ENCODE results near the gene MMP17. TPM values are rescaled to one million over a fixed set of nuclear protein-coding genes. Genes with fewer than 3 reads are reported as not detected.

Gene MMP17
- total and polyA plus RNA-seq, 8 donors, result 0.46 to 3.1 (median 2.1) TPM; not detected in 2

GRCh38 chr12:131794573-131794972, 33.6 kb upstream of the MMP17 start:
- no peaks in the 10 kb centered on the region for H3K9me3 ChIP-seq
- peaks cover 38 to 96% (median 95%) of the 10 kb centered on the region in 4 donors for H3K36me3 ChIP-seq
- no peak overlapping the region for H3K4me3 ChIP-seq
- no peak for DNase-seq
- no peak overlapping the region for H3K27ac ChIP-seq
- intact Hi-C loops (cut with DNase I; ENCODE audit: low total_unique reads), result no loop called here
- no peaks in the 10 kb centered on the region for H3K27me3 ChIP-seq
- 87 to 92% (median 90%) methylated on average over 10 of the region's 10 CpGs for WGBS, 5 donors
- TF ChIP-seq, protein P1, sequence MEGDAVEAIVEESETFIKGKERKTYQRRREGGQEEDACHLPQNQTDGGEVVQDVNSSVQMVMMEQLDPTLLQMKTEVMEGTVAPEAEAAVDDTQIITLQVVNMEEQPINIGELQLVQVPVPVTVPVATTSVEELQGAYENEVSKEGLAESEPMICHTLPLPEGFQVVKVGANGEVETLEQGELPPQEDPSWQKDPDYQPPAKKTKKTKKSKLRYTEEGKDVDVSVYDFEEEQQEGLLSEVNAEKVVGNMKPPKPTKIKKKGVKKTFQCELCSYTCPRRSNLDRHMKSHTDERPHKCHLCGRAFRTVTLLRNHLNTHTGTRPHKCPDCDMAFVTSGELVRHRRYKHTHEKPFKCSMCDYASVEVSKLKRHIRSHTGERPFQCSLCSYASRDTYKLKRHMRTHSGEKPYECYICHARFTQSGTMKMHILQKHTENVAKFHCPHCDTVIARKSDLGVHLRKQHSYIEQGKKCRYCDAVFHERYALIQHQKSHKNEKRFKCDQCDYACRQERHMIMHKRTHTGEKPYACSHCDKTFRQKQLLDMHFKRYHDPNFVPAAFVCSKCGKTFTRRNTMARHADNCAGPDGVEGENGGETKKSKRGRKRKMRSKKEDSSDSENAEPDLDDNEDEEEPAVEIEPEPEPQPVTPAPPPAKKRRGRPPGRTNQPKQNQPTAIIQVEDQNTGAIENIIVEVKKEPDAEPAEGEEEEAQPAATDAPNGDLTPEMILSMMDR (IDR thresholded peaks at IDR 0.05), result no peak
- no peak for TF ChIP-seq POLR2AphosphoS5 (IDR thresholded peaks at IDR 0.05)
- TF ChIP-seq POLR2A (IDR thresholded peaks at IDR 0.05), result no peak
- no peak for TF ChIP-seq EP300 (IDR thresholded peaks at IDR 0.05)
- peaks cover 0 to 8% (median 3%) of the 10 kb centered on the region in 4 donors for H3K4me1 ChIP-seq

DNA sequence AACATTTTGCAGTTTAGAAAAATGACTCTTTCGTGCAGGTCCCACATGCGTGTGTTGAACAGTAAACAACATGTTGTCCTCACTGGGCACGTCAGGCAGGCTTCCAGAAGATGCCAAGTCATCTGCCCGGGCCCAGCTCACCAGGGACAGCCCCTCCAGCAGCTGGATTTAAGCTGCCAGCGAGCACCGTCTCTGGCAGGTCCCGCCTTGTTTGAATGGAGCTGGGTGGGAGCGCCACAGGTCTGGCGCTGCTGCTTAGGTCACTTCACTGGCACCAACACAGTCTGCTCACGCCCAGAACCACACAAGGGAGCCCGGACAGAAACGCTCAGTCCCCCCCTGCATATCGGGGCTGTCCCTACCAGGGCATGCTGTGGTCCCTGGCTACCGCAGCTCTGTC, 33.1 kb upstream of the MMP17 start:
- intact Hi-C loops (cut with DNase I; ENCODE audit: low total_unique reads), result no loop called here
- Histone ChIP-seq H3K27ac (no peak overlapping the region), H3K4me3 (no peak overlapping the region), H3K36me3 (peaks cover 38 to 96% (median 95%) of the 10 kb centered on the region in 4 donors), H3K9me3 (no peaks in the 10 kb centered on the region), H3K27me3 (no peaks in the 10 kb centered on the region), H3K4me1 (peaks cover 0 to 8% (median 3%) of the 10 kb centered on the region in 4 donors)
- TF ChIP-seq EP300 (IDR thresholded peaks at IDR 0.05) (no peak), POLR2AphosphoS5 (IDR thresholded peaks at IDR 0.05) (no peak), POLR2A (IDR thresholded peaks at IDR 0.05) (no peak)
- TF ChIP-seq, protein P1 (IDR thresholded peaks at IDR 0.05), result no peak
- 72 to 89% (median 84%) methylated on average over 10 to 14 of the region's 14 CpGs for WGBS, 5 donors
- no peak for DNase-seq

DNA sequence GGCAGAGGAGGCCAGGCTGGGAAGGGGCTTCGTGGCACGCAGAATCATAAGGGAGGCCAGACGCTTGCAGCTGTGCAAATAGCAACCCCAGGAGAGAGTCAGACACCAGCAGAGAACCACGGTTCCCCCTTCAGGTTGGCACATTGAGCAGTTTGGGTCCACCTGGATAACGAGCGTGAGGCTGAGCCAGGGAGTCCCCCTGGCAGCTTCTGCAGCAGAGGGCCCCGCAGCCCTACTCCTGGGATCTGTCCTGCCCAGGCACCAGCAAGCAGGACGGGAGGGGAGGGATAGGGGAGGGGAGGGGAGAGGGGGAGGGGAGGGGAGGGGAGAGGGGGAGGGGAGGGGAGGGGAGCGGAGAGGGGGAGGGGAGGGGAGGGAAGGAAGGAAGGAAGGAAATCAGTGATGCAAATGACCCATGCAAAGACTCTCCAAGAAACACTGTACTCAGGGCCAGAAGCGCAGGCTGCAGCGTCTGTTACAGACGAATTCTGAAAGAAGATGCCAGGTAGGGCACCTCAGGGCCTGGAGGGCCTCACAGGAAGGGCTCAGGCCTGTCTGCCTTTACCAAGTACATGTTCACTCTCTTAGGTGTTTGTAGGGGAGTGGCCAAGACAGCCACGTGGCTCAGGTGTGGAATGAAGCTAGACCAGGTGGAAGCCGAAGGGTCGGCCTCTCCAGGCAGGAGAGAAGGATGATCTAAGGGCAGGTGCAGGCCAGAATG, 32.3 kb upstream of the MMP17 start:
- Histone ChIP-seq H3K4me1 (peaks cover 0 to 8% (median 3%) of the 10 kb centered on the region in 4 donors), H3K27ac (no peak overlapping the region), H3K27me3 (no peaks in the 10 kb centered on the region), H3K4me3 (no peak overlapping the region), H3K36me3 (peaks cover 37 to 96% (median 95%) of the 10 kb centered on the region in 4 donors), H3K9me3 (no peaks in the 10 kb centered on the region)
- DNase-seq, result peak in 1 of 2 donors; percentile 55
- intact Hi-C loops (cut with DNase I; ENCODE audit: low total_unique reads), result no loop called here
- WGBS, 5 donors, result 62 to 69% (median 66%) methylated on average over 12 to 14 of the region's 15 CpGs
- TF ChIP-seq POLR2A (IDR thresholded peaks at IDR 0.05), result no peak
- no peak for TF ChIP-seq POLR2AphosphoS5 (IDR thresholded peaks at IDR 0.05)
- TF ChIP-seq, protein P1 (IDR thresholded peaks at IDR 0.05), result no peak
- TF ChIP-seq EP300 (IDR thresholded peaks at IDR 0.05), result no peak

GRCh38 chr12:131796411-131796736, 31.8 kb upstream of the MMP17 start:
- intact Hi-C loops (cut with DNase I; ENCODE audit: low total_unique reads), result no loop called here
- peaks cover 37 to 94% (median 90%) of the 10 kb centered on the region in 4 donors for H3K36me3 ChIP-seq
- no peak for DNase-seq
- peaks cover 0 to 8% (median 3%) of the 10 kb centered on the region in 4 donors for H3K4me1 ChIP-seq
- TF ChIP-seq EP300 (IDR thresholded peaks at IDR 0.05), result no peak
- no peak for TF ChIP-seq POLR2A (IDR thresholded peaks at IDR 0.05)
- TF ChIP-seq, protein P1 (IDR thresholded peaks at IDR 0.05), result no peak
- no peak for TF ChIP-seq POLR2AphosphoS5 (IDR thresholded peaks at IDR 0.05)
- H3K27ac ChIP-seq, result no peak overlapping the region
- H3K9me3 ChIP-seq, result no peaks in the 10 kb centered on the region
- H3K27me3 ChIP-seq, result no peaks in the 10 kb centered on the region
- no peak overlapping the region for H3K4me3 ChIP-seq
- whole genome bisulfite sequencing, 5 donors, result 75 to 96% (median 92%) methylated on average over 6 of the region's 6 CpGs
